ENCODE results near the gene NUCB1. TPM values are rescaled to one million over a fixed set of nuclear protein-coding genes. Genes with fewer than 3 reads are reported as not detected.
A peak's percentile ranks its signal among the peaks of the same experiment; 100 is the strongest.

The NUCB1 gene
- total and polyA plus RNA-seq, 8 donors = 60.9 to 136 (median 96.3) TPM

GRCh38 chr19:48862827-48863226 is 37.3 kb upstream of the NUCB1 start:
- intact Hi-C loops (cut with DNase I) = no loop called here
- 71 to 78% methylated on average over 7 of the region's 7 CpGs for WGBS, 2 donors

GRCh38 chr19:48866692-48867091 is 33.4 kb upstream of the NUCB1 start:
- Histone ChIP-seq H3K27me3 (no peaks in the 10 kb centered on the region), H3K36me3 (no peaks in the 10 kb centered on the region), H3K4me1 (no peaks in the 10 kb centered on the region), H3K27ac (no peak overlapping the region), H3K4me3 (no peak overlapping the region), H3K9me3 (no peaks in the 10 kb centered on the region)
- no peak for DNase-seq
- no peak for FAIRE-seq
- intact Hi-C loops (cut with DNase I) = no loop called here
- no peak for TF ChIP-seq CTCF (IDR thresholded peaks at IDR 0.05)
- no peak for ATAC-seq
- 65 to 84% methylated on average over 6 of the region's 6 CpGs for WGBS, 2 donors

More at GRCh38 chr19:48862827-48863226, 37.3 kb upstream of the NUCB1 start:
- Histone ChIP-seq H3K27me3 (no peaks in the 10 kb centered on the region), H3K4me3 (no peak overlapping the region), H3K27ac (no peak overlapping the region), H3K36me3 (no peaks in the 10 kb centered on the region), H3K9me3 (no peaks in the 10 kb centered on the region), H3K4me1 (no peaks in the 10 kb centered on the region)
- TF ChIP-seq CTCF (IDR thresholded peaks at IDR 0.05) = no peak
- FAIRE-seq (no peak), DNase-seq (no peak), ATAC-seq (no peak)

GRCh38 chr19:48867123-48867745 is 32.9 kb upstream of the NUCB1 start:
- no peak for TF ChIP-seq CTCF (IDR thresholded peaks at IDR 0.05)
- FAIRE-seq (no peak), ATAC-seq (no peak), DNase-seq (peak in 1 of 6 donors; percentile 38)
- intact Hi-C loops (cut with DNase I) = no loop called here
- no peaks in the 10 kb centered on the region for H3K4me1 ChIP-seq
- no peaks in the 10 kb centered on the region for H3K9me3 ChIP-seq
- H3K27ac ChIP-seq = peak overlapping the region in 2 of 4 donors; percentile 66 to 68
- WGBS, 2 donors = 53 to 68% methylated on average over 13 to 14 of the region's 14 CpGs
- H3K36me3 ChIP-seq = no peaks in the 10 kb centered on the region
- H3K4me3 ChIP-seq = peak overlapping the region in 1 of 4 donors; percentile 30
- H3K27me3 ChIP-seq = no peaks in the 10 kb centered on the region

- peak in 3 of 6 donors; percentile 21 to 44 (median 30) for DNase-seq
- Histone ChIP-seq H3K27ac (peak overlapping the region in 2 of 4 donors; percentile 66 to 68), H3K4me3 (peak overlapping the region in 1 of 4 donors; percentile 30), H3K36me3 (no peaks in the 10 kb centered on the region), H3K9me3 (no peaks in the 10 kb centered on the region), H3K27me3 (no peaks in the 10 kb centered on the region), H3K4me1 (no peaks in the 10 kb centered on the region)
- WGBS, 2 donors = 38 to 71% methylated on average over 7 of the region's 7 CpGs
- no peak for FAIRE-seq
- ATAC-seq = no peak
- TF ChIP-seq CTCF (IDR thresholded peaks at IDR 0.05) = no peak
- intact Hi-C loops (cut with DNase I) = no loop called here
Observed at GRCh38 chr19:48867746-48868113, 32.4 kb upstream of the NUCB1 start.

- ATAC-seq (no peak), DNase-seq (peak in 5 of 6 donors; percentile 37 to 72 (median 59)), FAIRE-seq (no peak)
- intact Hi-C loops (cut with DNase I) = no loop called here
- no peaks in the 10 kb centered on the region for H3K36me3 ChIP-seq
- no peaks in the 10 kb centered on the region for H3K4me1 ChIP-seq
- 37 to 53% methylated on average over 11 of the region's 11 CpGs for WGBS, 2 donors
- TF ChIP-seq CTCF (IDR thresholded peaks at IDR 0.05) = no peak
- no peaks in the 10 kb centered on the region for H3K9me3 ChIP-seq
- peak within 1 kb of the TSS in 2 of 4 donors; percentile 66 to 68 for H3K27ac ChIP-seq
- H3K27me3 ChIP-seq = no peaks in the 10 kb centered on the region
- peak within 1 kb of the TSS in 1 of 4 donors; percentile 30 for H3K4me3 ChIP-seq
Observed at GRCh38 chr19:48868114-48868886, 31.8 kb upstream of the NUCB1 start, which contains the start of gene PLEKHA4. PLEKHA4 (minus strand) TSS chr19:48868617; CDS start chr19:48867620, 997 bp downstream.
